Activated CD4-positive, alpha-beta T cell treated with anti-CD3 and anti-CD28 coated beads, Interleukin-2, amount 50 U/mL, for 4 hours (primary cell): ENCODE measurements around the gene CST6.
"Not testable (repeated sequence)": the region's sequence is repeated elsewhere in the genome, so short reads cannot be mapped to it uniquely, and the experiment has no call there.

Source experiments
- DNase-seq, 2 experiments: peaks; one replicate each; pipeline ENCODE4 v3.0.0-alpha.2; 2020

The CST6 gene

DNA sequence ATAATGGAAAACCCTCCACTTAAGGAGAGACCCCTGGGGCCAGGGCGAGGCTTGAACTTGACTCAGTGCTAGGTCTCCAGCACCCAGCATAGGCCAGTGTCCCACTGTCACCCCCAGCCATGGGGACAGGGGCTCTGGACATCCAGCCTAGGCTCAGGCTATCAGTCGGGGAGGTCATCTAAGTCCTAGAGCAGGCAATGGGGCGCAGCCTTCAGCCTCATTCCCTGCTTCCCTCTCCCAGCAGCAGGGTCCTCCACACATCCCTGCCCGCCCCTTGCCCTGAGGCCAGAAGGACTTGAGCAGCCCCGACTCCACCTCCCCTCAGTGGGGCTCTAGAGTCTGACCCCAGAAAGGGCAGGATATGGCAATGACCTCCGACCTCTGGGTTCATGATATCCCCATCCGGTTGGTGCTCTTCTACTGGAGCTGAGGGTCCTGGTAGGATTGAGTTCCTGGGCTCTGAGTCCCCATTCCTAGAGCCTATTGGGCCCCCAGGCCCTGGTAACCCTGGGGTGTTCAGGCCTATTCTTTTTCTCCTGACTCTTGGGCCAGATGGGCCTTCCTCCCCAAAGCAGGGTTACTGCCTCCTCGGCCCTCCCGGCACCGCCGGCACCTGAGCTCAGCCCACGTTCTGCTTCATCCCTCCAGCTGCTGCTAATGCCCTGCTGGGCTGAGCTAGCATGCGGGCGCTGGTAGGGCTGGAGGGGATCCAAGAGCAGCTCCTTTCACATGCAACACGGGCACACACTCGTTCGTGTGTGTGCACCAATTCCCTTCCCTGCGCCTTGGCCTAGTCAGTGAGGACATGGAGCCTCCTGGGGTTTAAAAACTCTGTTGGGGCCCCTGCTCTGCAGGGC lies 4.4 kb downstream of the CST6 start:
- DNase-seq, result no peak

GRCh38 chr11:66016793-66017177 lies 5.0 kb downstream of the CST6 start:
- DNase-seq, result no peak

DNA sequence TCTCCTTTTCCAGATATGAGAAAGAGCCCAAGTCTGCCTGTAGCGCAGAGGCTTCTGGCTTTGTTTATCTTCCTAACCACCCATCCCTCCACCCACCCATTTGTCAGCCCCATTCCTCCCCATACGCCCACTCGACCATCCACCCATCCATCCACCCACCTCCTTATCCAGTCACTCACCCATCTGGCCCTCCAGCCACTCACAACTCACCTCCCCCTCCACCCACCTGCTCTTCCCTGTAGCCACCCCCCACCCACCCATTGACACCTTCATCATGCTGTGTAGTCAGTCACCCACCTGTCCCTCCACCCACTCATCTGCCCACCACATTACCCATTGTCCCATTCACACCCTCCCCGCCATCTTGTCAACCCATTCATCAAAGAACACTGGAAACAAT lies 5.5 kb downstream of the CST6 start:
- DNase-seq, result peak; percentile 55 to 69

GRCh38 chr11:66020212-66020611 lies 8.4 kb downstream of the CST6 start:
- DNase-seq, result no peak

- DNase-seq, result no peak
Measured at GRCh38 chr11:66020618-66021357, 9.0 kb downstream of the CST6 start.

GRCh38 chr11:66022401-66023185 lies 10.8 kb downstream of the CST6 start:
- DNase-seq, result peak; percentile 68 to 73

- not testable (repeated sequence) for DNase-seq
Measured at GRCh38 chr11:66023186-66023440, 11.3 kb downstream of the CST6 start.

GRCh38 chr11:66026017-66026529 lies 14.3 kb downstream of the CST6 start, which contains the start of gene CATSPER1:
TSS of gene CATSPER1 (minus strand) at chr11:66026479. CDS start at chr11:66026379, 100 bp downstream.
- DNase-seq, result no peak

DNA sequence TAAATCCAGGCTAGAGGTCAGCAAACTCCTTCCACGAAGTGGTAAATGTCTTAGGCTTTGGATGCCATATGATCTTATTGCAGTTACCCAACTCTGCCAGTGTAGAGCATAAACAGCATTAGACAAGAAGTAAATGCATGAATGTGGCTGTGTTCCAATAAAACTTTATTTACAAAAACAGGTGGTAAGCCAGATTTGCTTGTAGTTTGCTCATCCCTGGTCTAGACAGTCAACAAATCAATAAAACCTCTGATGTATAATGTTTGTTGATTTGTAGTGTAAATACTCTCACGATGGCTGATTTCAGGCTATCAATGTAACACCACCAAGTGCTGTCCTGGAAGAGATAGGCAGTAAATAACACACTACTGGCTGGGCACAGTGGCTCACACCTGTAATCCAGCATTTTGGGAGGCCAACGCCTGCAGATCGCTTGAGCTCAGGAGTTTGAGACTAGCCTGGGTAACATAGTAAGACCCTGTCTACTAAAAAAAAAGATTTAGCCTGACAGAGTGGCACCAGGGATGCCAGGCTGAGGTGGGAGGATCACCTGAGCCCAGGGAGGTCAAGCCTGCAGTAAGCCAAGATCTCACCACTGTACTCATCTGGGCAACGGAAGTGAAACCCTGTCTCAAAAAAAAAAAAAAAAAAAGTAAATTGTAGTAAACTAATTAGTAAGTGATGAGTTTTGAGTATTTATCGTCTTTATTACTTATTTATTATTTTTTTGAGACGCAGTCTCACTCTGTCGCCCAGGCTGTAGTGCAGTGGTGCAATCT lies 21.3 kb downstream of the CST6 start:
- DNase-seq, result no peak

GRCh38 chr11:66035653-66036333 lies 24.0 kb downstream of the CST6 start:
- DNase-seq, result no peak

DNA sequence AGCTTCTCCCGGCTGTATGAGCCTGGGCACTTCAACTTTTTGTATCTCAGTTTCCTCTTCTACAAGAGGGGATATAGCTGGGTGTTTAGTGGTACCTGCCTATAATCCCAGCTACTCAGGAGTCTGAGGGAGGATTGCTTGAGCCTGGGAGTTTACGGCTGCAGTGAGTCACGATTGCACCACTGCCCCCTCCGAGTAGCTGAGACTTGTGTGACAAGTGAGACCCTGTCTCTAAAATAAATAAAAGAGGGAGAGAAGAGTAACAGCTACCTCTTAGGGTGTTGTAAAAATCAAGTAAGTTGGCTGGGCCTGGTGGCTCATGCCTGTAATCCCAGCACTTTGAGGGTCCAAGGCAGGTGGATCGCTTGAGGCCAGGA lies 24.5 kb downstream of the CST6 start:
- no peak for DNase-seq

- DNase-seq, result no peak
Measured at GRCh38 chr11:66037327-66037726, 25.5 kb downstream of the CST6 start.

DNA sequence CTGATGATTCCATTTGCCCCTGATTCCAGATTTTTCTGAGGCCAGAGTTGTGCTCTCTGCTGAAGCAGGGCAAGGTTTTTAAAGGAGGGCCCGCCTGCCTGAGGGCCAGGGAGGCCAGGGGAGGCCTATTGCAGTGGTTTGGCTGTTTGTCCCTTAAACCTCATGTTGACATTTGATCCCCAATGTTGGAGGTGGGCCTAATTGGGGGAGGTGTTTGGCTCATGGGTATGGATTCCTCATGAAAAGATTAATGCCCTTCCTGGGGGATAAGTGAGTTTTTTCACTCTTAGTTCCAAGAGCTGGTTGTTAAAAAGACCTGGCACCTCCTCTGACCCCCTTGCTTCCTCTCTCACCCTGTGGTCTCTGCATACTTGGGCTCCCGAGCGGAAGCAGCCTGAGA lies 28.0 kb downstream of the CST6 start:
- DNase-seq, result no peak

DNA sequence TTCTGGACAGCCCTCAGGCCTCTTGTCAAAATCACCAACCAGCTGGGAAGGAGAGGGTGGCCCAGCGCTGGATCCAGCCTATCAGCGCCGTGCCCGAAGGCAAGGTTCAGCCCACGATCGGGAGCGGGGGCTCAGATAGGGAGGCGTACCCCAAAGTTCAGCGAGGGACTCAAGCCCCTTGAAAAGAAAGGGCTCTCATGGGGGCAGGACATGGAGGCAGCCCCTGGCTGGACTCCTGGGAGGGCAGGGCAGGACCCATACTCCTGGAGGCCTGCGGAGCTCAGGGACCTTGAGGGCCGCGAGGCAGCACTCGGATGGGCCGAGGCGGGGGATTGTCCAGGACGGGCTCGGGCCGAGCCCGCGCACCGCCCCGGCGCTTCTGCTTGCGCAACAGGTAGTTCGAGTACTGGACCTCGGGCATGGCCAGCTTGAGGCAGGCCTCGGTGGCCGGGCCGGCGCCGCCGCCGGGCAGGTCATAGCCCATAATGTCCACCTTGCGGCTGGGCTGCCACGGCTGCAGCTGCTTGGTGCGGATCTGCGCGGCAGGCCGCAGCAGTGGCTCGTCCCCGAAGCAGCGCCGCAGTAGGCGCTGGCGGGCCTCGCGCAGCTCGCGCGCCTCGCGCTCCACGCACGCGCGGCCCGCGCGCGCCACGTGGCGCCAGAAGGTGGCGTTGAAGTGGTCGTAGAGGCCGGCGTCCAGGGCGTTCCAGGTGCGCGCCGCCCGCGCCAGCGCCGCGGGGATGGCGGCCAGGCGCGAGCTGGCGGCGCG lies 30.6 kb downstream of the CST6 start:
- DNase-seq, result no peak

DNA sequence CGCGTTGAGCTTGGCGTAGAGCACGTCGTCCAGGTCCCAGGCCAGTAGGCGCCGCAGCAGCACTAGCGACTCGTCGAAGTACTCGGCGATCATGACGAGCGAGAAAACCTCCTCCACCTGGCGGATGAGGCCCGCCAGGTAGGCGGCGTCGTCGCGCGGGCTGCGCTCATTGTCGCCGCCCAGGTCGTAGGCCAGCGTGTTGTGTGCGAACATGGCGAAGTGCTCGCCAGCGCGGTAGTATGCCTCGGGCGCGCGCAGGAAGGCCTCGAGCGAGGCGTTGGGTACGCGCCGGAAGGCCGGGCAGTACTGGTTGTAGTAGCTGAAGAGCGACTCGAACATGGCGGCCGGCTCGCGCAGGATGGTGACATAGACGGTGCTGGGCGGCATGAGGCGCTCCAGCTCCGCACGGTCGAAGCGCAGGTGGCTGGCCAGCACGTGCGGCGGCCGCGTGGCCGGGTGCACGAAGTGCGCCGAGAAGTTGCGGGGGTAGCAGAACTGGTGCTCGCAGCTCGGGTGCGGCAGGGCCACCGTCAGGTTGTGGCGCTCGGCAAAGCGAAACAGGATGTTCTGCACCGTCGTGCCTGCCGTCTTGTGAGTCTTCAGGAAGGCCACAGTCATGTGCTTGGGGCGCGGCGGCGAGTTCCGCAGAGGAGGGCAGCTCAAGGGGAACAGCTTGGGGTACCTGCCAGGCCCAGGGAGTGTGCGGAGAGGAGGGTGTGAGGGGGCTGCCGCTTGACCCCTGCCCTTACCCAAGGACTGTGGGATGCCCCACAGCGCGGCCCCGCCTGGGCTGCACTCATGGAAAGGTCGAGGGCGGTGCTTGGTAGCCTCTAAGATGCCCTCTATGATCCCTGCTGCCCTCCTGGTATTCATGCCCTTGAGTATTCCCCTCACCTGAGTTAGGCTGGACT lies 31.4 kb downstream of the CST6 start:
- no peak for DNase-seq

GRCh38 chr11:66044757-66045156 lies 32.9 kb downstream of the CST6 start:
- DNase-seq, result peak; percentile 21 to 22

GRCh38 chr11:66045177-66045639 lies 33.4 kb downstream of the CST6 start:
- DNase-seq, result peak; percentile 79 to 80

DNA sequence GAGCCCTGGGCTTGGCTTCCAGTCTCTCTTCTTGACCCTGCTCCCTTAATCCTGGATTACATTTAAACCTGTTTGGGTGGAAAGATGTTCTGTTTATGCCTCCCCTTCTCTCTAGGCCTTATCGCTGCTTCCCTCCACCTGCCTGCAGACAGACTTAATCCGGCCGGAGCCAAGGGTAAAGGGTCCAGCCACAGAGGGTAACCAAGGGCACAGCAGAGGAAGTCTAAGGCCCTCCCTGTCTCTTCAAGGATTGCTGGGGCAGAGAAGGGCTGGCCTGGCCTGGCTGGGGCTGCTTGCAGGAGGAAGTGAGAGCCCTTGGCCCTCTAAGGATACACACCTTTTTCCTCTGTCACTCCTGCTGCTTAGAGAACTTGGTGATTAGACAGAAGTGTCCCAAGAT lies 35.1 kb downstream of the CST6 start:
- DNase-seq, result no peak

- no peak for DNase-seq
Measured at GRCh38 chr11:66047541-66048365, 35.9 kb downstream of the CST6 start.
